ENCODE measurements around the gene HMCN1. TPM values are rescaled to one million over a fixed set of nuclear protein-coding genes. Genes with fewer than 3 reads are reported as not detected.

The HMCN1 gene
- total and polyA plus RNA-seq, 9 donors = 1.4 to 26.6 (median 3.8) TPM

GRCh38 chr1:185821612-185822385 lies 87.6 kb downstream of the HMCN1 start:
- Histone ChIP-seq H3K27ac (no peak overlapping the region), H3K36me3 (no peaks in the 10 kb centered on the region), H3K4me3 (no peak overlapping the region), H3K9me3 (no peaks in the 10 kb centered on the region), H3K4me1 (ENCODE audit: insufficient read depth) (no peaks in the 10 kb centered on the region), H3K27me3 (no peaks in the 10 kb centered on the region)
- whole genome bisulfite sequencing, 3 donors = 95 to 96% (median 95%) methylated on average over 3 of the region's 3 CpGs
- no peak for DNase-seq
- intact Hi-C loops (cut with DNase I) = no loop called here
- no peak for TF ChIP-seq EP300 (IDR thresholded peaks at IDR 0.05)
- TF ChIP-seq POLR2A (IDR thresholded peaks at IDR 0.05) = no peak
- no peak for TF ChIP-seq CTCF (IDR thresholded peaks at IDR 0.05)

- H3K4me1 ChIP-seq (ENCODE audit: insufficient read depth) = no peaks in the 10 kb centered on the region
- H3K9me3 ChIP-seq = no peaks in the 10 kb centered on the region
- intact Hi-C loops (cut with DNase I) = no loop called here
- no peak for DNase-seq
- no peak for TF ChIP-seq EP300 (IDR thresholded peaks at IDR 0.05)
- TF ChIP-seq CTCF (IDR thresholded peaks at IDR 0.05) = no peak
- TF ChIP-seq POLR2A (IDR thresholded peaks at IDR 0.05) = no peak
- H3K4me3 ChIP-seq = no peak overlapping the region
- H3K36me3 ChIP-seq = no peaks in the 10 kb centered on the region
- WGBS, 3 donors = 89 to 91% (median 91%) methylated on average over 2 of the region's 2 CpGs
- no peaks in the 10 kb centered on the region for H3K27me3 ChIP-seq
- H3K27ac ChIP-seq = no peak overlapping the region
These were observed 89.3 kb downstream of the HMCN1 start for GRCh38 chr1:185823467-185823866.

- 89 to 94% (median 89%) methylated on average over 1 of the region's 1 CpG for WGBS, 3 donors
- no peaks in the 10 kb centered on the region for H3K4me1 ChIP-seq (ENCODE audit: insufficient read depth)
- H3K36me3 ChIP-seq = no peaks in the 10 kb centered on the region
- DNase-seq = no peak
- no peaks in the 10 kb centered on the region for H3K27me3 ChIP-seq
- no peaks in the 10 kb centered on the region for H3K9me3 ChIP-seq
- intact Hi-C loops (cut with DNase I) = no loop called here
- no peak overlapping the region for H3K4me3 ChIP-seq
- no peak overlapping the region for H3K27ac ChIP-seq
- no peak for TF ChIP-seq EP300 (IDR thresholded peaks at IDR 0.05)
- TF ChIP-seq CTCF (IDR thresholded peaks at IDR 0.05) = no peak
- no peak for TF ChIP-seq POLR2A (IDR thresholded peaks at IDR 0.05)
These were observed 89.9 kb downstream of the HMCN1 start for GRCh38 chr1:185824106-185824505.

GRCh38 chr1:185825556-185825955 lies 91.4 kb downstream of the HMCN1 start:
- Histone ChIP-seq H3K4me1 (ENCODE audit: insufficient read depth) (no peaks in the 10 kb centered on the region), H3K36me3 (no peaks in the 10 kb centered on the region), H3K27ac (no peak overlapping the region), H3K9me3 (no peaks in the 10 kb centered on the region), H3K27me3 (no peaks in the 10 kb centered on the region), H3K4me3 (no peak overlapping the region)
- 17 to 44% (median 32%) methylated on average over 1 of the region's 1 CpG for WGBS, 3 donors
- TF ChIP-seq POLR2A (IDR thresholded peaks at IDR 0.05) (no peak), EP300 (IDR thresholded peaks at IDR 0.05) (no peak), CTCF (IDR thresholded peaks at IDR 0.05) (no peak)
- DNase-seq = no peak
- intact Hi-C loops (cut with DNase I) = no loop called here
